C1 segment of cervical spinal cord (tissue), 14 donors: ENCODE data around the gene TNNI3K.

Experiments
- DNase-seq, 14 donors: peaks; one replicate each; lab custom pipeline; 2025; lab: John Stamatoyannopoulos, UW

TNNI3K gene

DNA sequence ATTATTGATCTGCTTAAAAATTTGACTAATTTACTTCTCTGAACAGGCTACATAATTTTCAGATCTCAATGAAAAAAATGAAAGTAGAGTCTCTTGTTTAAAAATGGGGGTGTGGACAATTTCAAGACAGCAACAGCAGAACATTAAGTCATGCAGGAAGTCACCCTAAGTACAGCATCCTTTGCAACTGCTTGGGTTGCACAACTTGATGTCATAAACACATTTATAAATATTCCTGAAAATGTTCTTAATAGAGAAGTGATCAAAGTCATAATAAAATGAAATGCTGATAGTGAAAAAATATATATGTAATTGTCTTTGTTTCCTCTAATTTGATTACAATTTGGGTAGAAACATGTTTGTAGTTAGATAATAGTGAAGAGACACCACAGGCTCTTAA, 79.3 kb downstream of the TNNI3K start:
- no peak for DNase-seq

GRCh38 chr1:74316302-74316701, 81.1 kb downstream of the TNNI3K start:
- no peak for DNase-seq

DNA sequence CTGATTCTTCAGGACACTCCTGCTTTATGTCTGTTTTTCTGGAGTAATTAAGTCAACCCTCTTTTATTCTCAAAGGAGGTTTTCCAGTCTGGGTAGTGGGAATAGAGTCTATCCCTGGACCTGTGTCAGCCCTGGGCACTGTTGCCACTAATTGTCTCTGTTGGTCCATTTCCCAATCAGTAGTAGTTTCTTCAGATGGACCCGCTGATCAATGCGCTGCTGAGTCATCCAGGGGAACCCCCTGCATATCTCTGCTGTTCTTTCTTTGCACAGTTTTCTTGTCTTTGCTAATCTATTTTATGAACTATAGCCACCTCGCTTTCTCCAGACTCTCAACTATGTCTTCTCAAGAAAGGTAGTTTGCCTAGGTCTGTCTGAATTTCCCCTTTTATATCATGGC, 82.5 kb downstream of the TNNI3K start:
- DNase-seq, result no peak

DNA sequence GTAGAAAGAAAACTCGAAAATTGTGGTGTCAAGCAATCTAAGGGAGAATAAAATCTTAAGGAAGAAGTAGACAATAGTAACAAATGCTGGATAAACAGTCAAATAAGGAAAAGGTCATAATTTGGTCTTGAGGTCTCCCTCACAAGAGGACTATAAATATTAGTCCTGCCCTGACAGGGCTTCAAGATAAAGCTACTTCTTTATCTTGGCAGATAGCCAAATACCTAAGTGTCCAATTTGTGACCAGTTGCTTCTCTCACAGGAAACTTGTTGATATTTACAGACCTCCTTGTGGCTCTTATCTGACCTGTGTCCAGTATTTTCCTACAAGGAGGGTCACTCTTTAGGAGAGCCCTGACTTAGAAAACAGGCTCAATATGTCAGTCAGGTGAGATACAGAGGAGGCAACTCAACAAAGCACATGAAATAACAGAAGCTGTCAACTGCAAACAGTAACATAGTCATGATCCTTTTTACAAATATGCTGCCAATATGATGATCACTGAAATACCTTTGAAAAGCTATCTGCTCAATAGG, 88.8 kb downstream of the TNNI3K start:
- DNase-seq, result no peak

DNA sequence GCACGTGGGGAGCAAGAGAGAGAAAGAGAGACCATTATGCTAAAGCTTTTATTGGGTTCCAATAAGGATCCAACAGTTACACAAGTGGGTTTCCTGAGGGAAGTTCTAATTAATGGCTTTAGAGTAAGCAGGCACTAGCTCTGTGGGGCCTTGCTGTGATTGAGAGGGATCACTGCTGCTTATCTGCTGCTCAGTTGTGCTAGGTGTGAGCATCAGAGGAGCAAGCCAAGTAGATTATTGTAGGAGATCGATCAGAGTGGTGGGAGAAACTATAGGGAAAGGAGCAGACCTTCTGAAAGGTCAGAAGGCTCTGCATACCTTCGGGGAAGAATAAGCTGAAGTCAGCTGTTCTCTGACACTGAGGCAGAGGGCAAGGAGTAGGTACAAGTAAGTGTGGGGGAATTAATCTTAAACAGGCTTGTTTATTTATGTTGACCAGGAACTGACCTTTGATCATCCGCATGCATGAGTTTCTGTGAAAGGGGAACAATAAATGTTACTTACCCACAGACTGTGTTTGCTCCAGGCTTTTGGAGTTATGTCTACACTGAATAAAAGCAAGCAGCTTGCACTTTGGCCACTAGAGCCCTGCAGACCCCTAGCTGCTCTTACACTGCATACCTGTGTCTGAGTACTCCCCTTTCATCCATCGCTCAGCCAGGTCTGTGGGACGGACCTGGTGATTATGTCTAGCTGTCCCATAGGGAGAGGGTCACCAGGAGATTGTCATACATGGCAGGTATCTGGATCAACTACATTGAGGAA, 89.7 kb downstream of the TNNI3K start:
- DNase-seq, result no peak

DNA sequence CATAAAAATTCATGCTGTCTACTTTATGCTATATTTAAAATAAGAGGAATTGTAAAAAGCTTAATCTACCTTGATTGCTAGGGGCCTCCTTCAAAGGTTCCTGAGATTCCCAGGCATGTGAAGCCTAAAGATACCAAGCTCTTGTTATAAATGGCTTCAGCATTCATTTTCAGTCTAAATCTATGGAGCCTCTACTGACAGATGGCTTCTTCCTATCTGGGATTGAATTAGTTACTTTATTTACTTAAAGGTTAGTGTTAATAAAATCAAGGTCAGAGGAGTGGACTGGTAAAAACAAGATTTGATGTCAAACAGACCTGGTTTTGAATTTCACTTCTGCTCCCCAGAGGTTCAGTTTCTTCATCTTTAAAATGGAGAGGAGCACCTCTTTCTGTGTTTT, 93.7 kb downstream of the TNNI3K start:
- DNase-seq, result no peak

DNA sequence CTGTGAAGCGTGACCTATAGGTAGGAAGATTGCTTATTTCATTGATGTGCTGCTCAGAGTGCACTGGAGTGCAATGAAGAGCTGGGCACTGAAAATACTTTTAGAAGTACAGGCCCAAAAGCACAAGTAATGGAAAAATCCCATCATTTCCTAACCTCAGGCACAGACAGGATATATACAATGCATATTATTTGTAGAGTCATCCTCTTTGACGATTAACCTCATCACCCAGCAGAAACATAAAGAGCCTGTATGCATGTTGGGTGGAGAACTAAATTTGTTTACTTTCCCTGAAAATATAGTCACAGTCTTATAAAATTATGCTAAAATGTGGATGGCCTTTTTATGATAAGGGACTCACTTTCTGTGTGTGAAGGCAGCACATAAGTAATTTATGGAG, 98.1 kb downstream of the TNNI3K start:
- DNase-seq, result no peak

- DNase-seq, result no peak
These were observed 99.0 kb downstream of the TNNI3K start for GRCh38 chr1:74334147-74334546.

GRCh38 chr1:74340656-74341055, 105.5 kb downstream of the TNNI3K start:
- no peak for DNase-seq

GRCh38 chr1:74341702-74342339, 106.6 kb downstream of the TNNI3K start:
- DNase-seq, result peak in 1 of 14 donors; percentile 19

DNA sequence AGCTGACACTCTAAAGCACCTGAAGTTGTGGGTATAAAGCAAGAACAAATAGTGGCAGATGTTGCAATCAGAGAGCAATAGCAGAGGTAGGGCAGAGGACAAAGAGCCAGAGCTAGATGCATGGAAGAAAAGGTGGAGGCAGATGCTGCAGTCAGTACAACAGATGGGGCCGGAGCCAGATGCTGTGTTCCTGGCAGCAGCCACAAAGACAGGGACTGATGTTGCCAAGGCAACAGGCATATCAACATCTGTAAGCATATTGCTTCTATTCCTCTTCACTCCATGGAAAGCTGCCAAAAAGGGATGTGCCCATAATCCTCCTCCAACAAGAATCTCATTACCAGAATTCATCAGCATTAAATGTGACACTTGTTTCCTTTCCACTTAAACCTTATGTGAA, 108.0 kb downstream of the TNNI3K start:
- DNase-seq, result no peak

DNA sequence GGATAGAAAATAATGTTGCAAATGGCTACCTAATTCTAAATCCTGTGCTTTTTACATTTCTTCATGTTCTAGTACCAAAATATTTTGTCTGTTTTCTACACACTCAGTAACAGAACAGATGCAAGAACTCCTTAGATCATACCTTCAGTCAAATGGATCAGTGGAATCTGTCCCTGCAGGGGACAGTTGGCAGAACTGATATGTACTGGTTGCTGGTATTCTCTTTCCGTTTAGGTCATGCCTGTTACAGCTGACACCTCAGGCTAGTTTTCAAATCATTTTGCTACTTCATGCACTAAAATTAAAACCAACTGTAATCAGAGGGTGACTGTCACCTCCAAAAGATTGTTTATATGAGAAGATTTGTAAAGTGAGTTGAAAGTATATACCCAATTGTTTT, 109.2 kb downstream of the TNNI3K start:
- DNase-seq, result peak in 1 of 14 donors; percentile 3

DNA sequence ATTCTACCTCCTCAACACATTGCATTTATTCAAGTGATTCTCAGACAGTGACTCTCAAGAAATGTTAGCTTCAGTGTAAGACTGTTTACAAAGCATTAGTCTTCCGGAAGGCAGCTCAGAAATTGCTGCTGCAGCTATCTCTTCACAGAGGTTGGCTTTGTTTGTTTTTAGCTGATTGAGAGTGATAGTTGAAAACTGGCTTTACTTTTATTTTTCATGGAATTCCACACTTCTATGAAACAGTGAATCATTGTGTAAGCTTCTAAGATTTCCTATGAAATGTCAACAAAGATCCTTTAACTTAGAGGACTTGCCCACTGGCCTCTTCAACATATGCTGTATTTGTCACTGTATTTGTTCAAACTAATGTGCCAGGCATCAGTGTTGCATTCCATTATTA, 121.3 kb downstream of the TNNI3K start:
- no peak for DNase-seq

DNA sequence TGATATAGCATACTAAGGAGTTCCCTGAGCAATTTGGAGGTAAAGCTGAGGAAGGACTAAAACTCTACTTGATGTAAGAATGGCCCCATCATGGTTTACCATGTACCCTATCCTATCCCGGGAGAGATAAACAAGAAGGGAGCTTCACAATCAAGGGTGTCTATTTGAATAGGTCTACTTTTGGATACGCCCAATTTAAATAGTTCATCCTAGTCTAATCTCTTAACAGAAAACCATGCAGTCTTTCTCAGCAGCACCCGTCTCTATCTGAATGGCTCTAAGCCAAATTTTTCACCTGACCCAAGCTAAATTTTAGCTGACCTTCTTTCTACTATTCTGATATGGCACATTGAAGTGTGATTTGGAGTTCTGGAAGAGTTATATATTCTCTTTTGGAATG, 122.0 kb downstream of the TNNI3K start:
- no peak for DNase-seq

DNA sequence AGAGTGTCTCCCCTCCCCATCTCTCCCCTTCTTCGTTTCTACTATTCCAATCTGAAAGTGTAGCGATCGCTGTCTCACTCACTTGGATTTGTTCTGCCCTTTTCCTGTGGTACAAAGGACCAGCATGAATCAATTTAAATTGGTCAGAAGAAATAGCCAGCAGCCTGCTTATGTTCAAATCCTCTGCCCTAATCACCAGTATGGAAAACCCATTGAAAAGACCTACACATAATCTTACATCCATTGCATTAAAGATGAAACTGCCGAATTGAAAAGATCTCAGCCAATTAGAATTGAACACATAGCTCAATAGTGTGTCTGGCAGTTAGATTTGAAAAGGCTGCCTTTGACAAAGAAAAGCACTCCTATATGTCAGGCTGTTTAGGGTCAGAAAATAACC, 122.6 kb downstream of the TNNI3K start:
- DNase-seq, result no peak

- peak in 1 of 14 donors; percentile 56 for DNase-seq
These were observed 127.5 kb downstream of the TNNI3K start for GRCh38 chr1:74362691-74363090.

GRCh38 chr1:74363220-74363619, 128.0 kb downstream of the TNNI3K start:
- DNase-seq, result peak in 7 of 14 donors; percentile 2 to 83 (median 21)

DNA sequence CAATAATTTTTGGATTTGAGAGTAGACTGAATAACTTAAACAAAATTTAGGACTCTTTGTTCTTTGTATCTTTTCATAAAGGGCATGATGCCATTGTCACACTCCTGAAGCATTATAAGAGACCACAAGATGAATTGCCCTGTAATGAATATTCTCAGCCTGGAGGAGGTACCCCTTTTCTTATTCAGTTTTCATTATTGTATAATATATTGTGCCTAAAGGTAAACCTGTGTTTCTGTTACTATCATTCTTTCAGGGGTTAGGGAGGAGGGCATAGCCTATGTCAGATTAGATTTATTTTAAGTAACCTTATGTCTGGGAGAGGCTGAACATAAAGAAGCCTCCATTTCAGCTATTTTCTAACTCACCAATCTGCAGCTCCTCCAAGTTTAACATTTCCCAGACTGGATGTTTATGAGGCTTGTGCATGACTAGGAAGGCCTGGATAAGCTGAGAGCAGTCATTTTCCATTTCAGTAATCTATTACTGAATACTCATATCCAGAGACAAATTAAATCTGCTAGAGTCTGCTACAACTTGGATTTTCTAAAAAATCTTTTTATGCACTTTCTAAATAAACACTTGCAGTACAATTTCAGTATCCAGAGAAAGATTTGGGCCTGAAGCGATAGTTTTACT, 132.1 kb downstream of the TNNI3K start:
- DNase-seq, result no peak

DNA sequence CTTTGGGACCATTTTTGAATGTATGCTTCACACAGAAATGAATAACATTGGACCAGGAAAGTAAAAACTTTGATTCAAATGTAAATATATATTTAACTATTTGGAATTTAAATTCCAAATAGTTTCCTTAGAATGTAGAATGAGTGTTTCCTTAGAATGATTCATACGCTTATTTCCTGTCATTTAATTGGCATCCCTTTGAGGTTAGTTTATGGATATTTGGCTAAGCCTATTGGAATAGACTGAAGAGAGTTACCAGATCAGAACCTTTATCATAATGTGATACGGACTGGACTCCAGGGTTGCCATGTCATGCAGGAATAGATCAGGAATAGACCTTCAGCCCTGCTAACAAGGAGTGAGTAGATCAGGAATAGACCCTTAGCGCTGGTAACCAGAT, 133.1 kb downstream of the TNNI3K start:
- no peak for DNase-seq

GRCh38 chr1:74375376-74375775, 140.2 kb downstream of the TNNI3K start:
- no peak for DNase-seq

- DNase-seq, result peak in 2 of 14 donors; percentile 5 to 7
These were observed 145.1 kb downstream of the TNNI3K start for GRCh38 chr1:74380252-74380651.

DNA sequence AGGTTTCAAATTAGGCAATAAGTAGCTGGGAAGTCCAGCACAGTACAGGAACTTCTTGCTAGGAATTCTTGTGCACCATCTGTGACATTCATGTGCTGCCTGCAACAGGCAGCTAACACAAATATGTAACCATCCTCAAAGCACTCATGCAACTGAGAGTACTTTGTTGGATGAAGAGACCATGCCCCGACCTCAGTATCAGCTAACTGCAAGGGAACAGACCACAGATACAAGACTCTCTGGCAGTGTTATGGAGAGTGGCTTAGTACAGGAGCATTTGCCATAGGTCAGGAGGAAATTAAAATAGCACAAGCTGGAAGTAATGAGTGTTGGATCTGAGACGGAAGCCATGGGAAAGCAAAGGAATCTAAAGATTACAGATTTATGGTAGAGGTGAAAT, 153.7 kb downstream of the TNNI3K start:
- no peak for DNase-seq

DNA sequence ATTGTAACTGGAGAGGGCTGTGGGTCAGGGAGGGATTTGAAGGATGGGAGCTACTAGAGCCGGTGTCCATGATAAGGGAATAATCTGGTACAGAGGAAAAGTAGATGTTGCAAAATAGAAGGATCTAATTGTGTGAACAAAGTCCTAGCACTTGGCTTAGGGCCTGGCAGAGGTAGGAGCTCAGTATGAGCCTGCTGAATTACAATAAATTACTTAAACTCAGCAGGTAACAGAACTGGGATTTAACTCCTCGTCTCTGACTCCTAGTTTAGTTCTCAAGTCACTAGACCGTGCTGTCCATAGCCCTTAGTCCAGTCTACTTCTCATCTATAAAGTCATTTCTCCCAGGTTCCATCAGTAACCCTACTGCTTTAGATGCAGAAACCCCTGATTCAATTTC, 157.0 kb downstream of the TNNI3K start:
- DNase-seq, result no peak
